GM18907 (cell line): ENCODE data around the gene NPTX1.

ENCODE experiments used
- ATAC-seq: cut with Tn5 transposase; IDR thresholded peaks from one replicate; pipeline ENCODE4 v1.9.1; 2021; ENCODE audit warnings: mild to moderate bottlenecking, moderate library complexity; ENCODE audit not compliant: unreplicated experiment

Gene NPTX1

GRCh38 chr17:80446645-80447405, 29.6 kb downstream of the NPTX1 start:
- no peak for ATAC-seq

- no peak for ATAC-seq
Measured at GRCh38 chr17:80445726-80446110, 30.7 kb downstream of the NPTX1 start.

- ATAC-seq, result no peak
Measured at GRCh38 chr17:80445007-80445725, 31.2 kb downstream of the NPTX1 start.

GRCh38 chr17:80444644-80444979, 31.8 kb downstream of the NPTX1 start:
- ATAC-seq, result no peak

GRCh38 chr17:80443916-80444643, 32.3 kb downstream of the NPTX1 start:
- no peak for ATAC-seq

- ATAC-seq, result no peak
Measured at GRCh38 chr17:80443498-80443897, 32.9 kb downstream of the NPTX1 start.

GRCh38 chr17:80442764-80443163, 33.6 kb downstream of the NPTX1 start:
- no peak for ATAC-seq

GRCh38 chr17:80442323-80442659, 34.1 kb downstream of the NPTX1 start:
- ATAC-seq, result no peak

GRCh38 chr17:80441598-80442322, 34.6 kb downstream of the NPTX1 start:
- no peak for ATAC-seq

GRCh38 chr17:80441133-80441578, 35.3 kb downstream of the NPTX1 start:
- ATAC-seq, result no peak

- no peak for ATAC-seq
Measured at GRCh38 chr17:80439499-80439898, 36.9 kb downstream of the NPTX1 start.

GRCh38 chr17:80438806-80439205, 37.6 kb downstream of the NPTX1 start:
- ATAC-seq, result no peak

- ATAC-seq, result no peak
Measured at GRCh38 chr17:80437532-80437931, 38.9 kb downstream of the NPTX1 start.

GRCh38 chr17:80433916-80434666, 42.3 kb downstream of the NPTX1 start:
- no peak for ATAC-seq

- ATAC-seq, result no peak
Measured at GRCh38 chr17:80432961-80433550, 43.4 kb downstream of the NPTX1 start.

GRCh38 chr17:80432350-80432955, 44.0 kb downstream of the NPTX1 start:
- ATAC-seq, result no peak

- ATAC-seq, result no peak
Measured at GRCh38 chr17:80431246-80432195, 44.9 kb downstream of the NPTX1 start.

GRCh38 chr17:80430446-80431245, 45.8 kb downstream of the NPTX1 start:
- no peak for ATAC-seq
